Measurements from ENCODE around the gene PKNOX1. TPM values are rescaled to one million over a fixed set of nuclear protein-coding genes. Genes with fewer than 3 reads are reported as not detected.

The PKNOX1 gene
- total RNA-seq, 1 donor: 11.9 TPM

- DNase-seq (ENCODE audit: insufficient read length, low spot score, missing footprints): no peak
- Histone ChIP-seq H2AFZ (ENCODE audit: low read length) (no peak overlapping the region), H3K27ac (ENCODE audit: low read depth, low read length) (no peak overlapping the region), H3K4me3 (ENCODE audit: insufficient read depth, low read length) (no peak overlapping the region), H3K4me2 (ENCODE audit: insufficient read depth, low read length) (no peak overlapping the region), H3K36me3 (ENCODE audit: insufficient read depth, low read length) (no peaks in the 10 kb centered on the region), H3K79me2 (ENCODE audit: insufficient read depth, low read length) (no peaks in the 10 kb centered on the region), H3K4me1 (ENCODE audit: insufficient read depth, low read length) (no peaks in the 10 kb centered on the region), H3K9me3 (ENCODE audit: low read depth, low read length) (no peaks in the 10 kb centered on the region), H4K20me1 (ENCODE audit: insufficient read depth, low read length) (no peaks in the 10 kb centered on the region), H3K27me3 (ENCODE audit: insufficient read depth, low read length) (no peaks in the 10 kb centered on the region)
- TF ChIP-seq CTCF (IDR thresholded peaks at IDR 0.05; ENCODE audit: extremely low read depth, low read depth, low read length): no peak
Observed at GRCh38 chr21:42959728-42960127, 14.6 kb upstream of the PKNOX1 start.

- Histone ChIP-seq H3K9me3 (ENCODE audit: low read depth, low read length) (no peaks in the 10 kb centered on the region), H2AFZ (ENCODE audit: low read length) (no peak overlapping the region), H3K4me3 (ENCODE audit: insufficient read depth, low read length) (no peak overlapping the region), H3K4me2 (ENCODE audit: insufficient read depth, low read length) (no peak overlapping the region), H4K20me1 (ENCODE audit: insufficient read depth, low read length) (no peaks in the 10 kb centered on the region), H3K27ac (ENCODE audit: low read depth, low read length) (no peak overlapping the region), H3K4me1 (ENCODE audit: insufficient read depth, low read length) (no peaks in the 10 kb centered on the region), H3K27me3 (ENCODE audit: insufficient read depth, low read length) (no peaks in the 10 kb centered on the region), H3K79me2 (ENCODE audit: insufficient read depth, low read length) (no peaks in the 10 kb centered on the region), H3K36me3 (ENCODE audit: insufficient read depth, low read length) (no peaks in the 10 kb centered on the region)
- no peak for DNase-seq (ENCODE audit: insufficient read length, low spot score, missing footprints)
- TF ChIP-seq CTCF (IDR thresholded peaks at IDR 0.05; ENCODE audit: extremely low read depth, low read depth, low read length): no peak
Observed at GRCh38 chr21:42962380-42963007, 11.9 kb upstream of the PKNOX1 start.

GRCh38 chr21:42964086-42964485 is 10.3 kb upstream of the PKNOX1 start:
- DNase-seq (ENCODE audit: insufficient read length, low spot score, missing footprints): no peak
- no peaks in the 10 kb centered on the region for H3K9me3 ChIP-seq (ENCODE audit: low read depth, low read length)

More at GRCh38 chr21:42964086-42964485, 10.3 kb upstream of the PKNOX1 start:
- H3K79me2 ChIP-seq (ENCODE audit: insufficient read depth, low read length): no peaks in the 10 kb centered on the region
- no peaks in the 10 kb centered on the region for H3K4me1 ChIP-seq (ENCODE audit: insufficient read depth, low read length)
- H3K36me3 ChIP-seq (ENCODE audit: insufficient read depth, low read length): no peaks in the 10 kb centered on the region
- H3K4me2 ChIP-seq (ENCODE audit: insufficient read depth, low read length): no peak overlapping the region
- no peaks in the 10 kb centered on the region for H4K20me1 ChIP-seq (ENCODE audit: insufficient read depth, low read length)
- H3K4me3 ChIP-seq (ENCODE audit: insufficient read depth, low read length): no peak overlapping the region
- no peak for TF ChIP-seq CTCF (IDR thresholded peaks at IDR 0.05; ENCODE audit: extremely low read depth, low read depth, low read length)
- H3K27me3 ChIP-seq (ENCODE audit: insufficient read depth, low read length): no peaks in the 10 kb centered on the region
- no peak overlapping the region for H2AFZ ChIP-seq (ENCODE audit: low read length)
- H3K27ac ChIP-seq (ENCODE audit: low read depth, low read length): no peak overlapping the region

All from osteoblast (primary cell).